Epithelial cell of esophagus (primary cell): ENCODE data around the gene TPSAB1.

ENCODE experiments used
- DNase-seq: peaks from one replicate; pipeline ENCODE4 v3.0.0; 2010; ENCODE audit warnings: low read depth
- H3K4me3 ChIP-seq: 2 replicates; pipeline ENCODE4 v1.5.1; 2011; ENCODE audit warnings: mild to moderate bottlenecking, low read length, control low read depth
- CTCF ChIP-seq: IDR thresholded peaks from 2 replicates; pipeline ENCODE4 v1.5.1; 2011; ENCODE audit warnings: low read depth, mild to moderate bottlenecking, low read length, control low read depth, inconsistent platforms; ENCODE audit not compliant: insufficient read depth; ENCODE audit errors: missing control alignments

Gene TPSAB1

GRCh38 chr16:1258225-1258600 lies 17.7 kb downstream of the TPSAB1 start:
- no peak overlapping the region for H3K4me3 ChIP-seq
- no peak for TF ChIP-seq CTCF
- DNase-seq = no peak

- no peak for DNase-seq
- no peak overlapping the region for H3K4me3 ChIP-seq
- no peak for TF ChIP-seq CTCF
These were observed 18.6 kb downstream of the TPSAB1 start for GRCh38 chr16:1258906-1259759.

- no peak for TF ChIP-seq CTCF
- no peak overlapping the region for H3K4me3 ChIP-seq
- no peak for DNase-seq
These were observed 19.2 kb downstream of the TPSAB1 start for GRCh38 chr16:1259760-1260068.

- TF ChIP-seq CTCF = no peak
- no peak overlapping the region for H3K4me3 ChIP-seq
- no peak for DNase-seq
These were observed 19.7 kb downstream of the TPSAB1 start for GRCh38 chr16:1260101-1260680.

- peak; percentile 11 for DNase-seq
- no peak overlapping the region for H3K4me3 ChIP-seq
- no peak for TF ChIP-seq CTCF
These were observed 20.8 kb downstream of the TPSAB1 start for GRCh38 chr16:1261131-1261892.

- no peak for TF ChIP-seq CTCF
- no peak for DNase-seq
- no peak overlapping the region for H3K4me3 ChIP-seq
These were observed 21.8 kb downstream of the TPSAB1 start for GRCh38 chr16:1262210-1262845.
